Activated naive CD8-positive, alpha-beta T cell treated with anti-CD3 and anti-CD28 coated beads, Interleukin-2, amount 10 ng/mL, durations not matched to agents 7 days and 5 days (primary cell): ENCODE data around the gene CRYAB. TPM values are rescaled to one million over a fixed set of nuclear protein-coding genes. Genes with fewer than 3 reads are reported as not detected.

ENCODE experiments used
- ATAC-seq: fragments of 150-1000 bp; cut with Tn5 transposase; one replicate; pipeline ENCODE4 v1.10.0; 2021; ENCODE audit warnings: low read depth, moderate library complexity
- POLR2A ChIA-PET: fragments of 350-600 bp; sonication (Branson Sonifier 250); formaldehyde crosslinking; loops from one replicate; lab custom pipeline; 2021; ENCODE audit warnings: antibody characterized with exemption; lab: Charles Lee
- DNase-seq: peaks from one replicate; pipeline ENCODE4 v3.0.0; 2021
- H3K27ac Mint-ChIP-seq: one replicate; pipeline ENCODE4 v1.8.0; 2022; ENCODE audit warnings: mild to moderate bottlenecking, mixed read lengths
- H3K27me3 Mint-ChIP-seq: one replicate; pipeline ENCODE4 v1.8.0; 2022; ENCODE audit warnings: mild to moderate bottlenecking, moderate library complexity, mixed read lengths
- H3K36me3 Mint-ChIP-seq: one replicate; pipeline ENCODE4 v1.8.0; 2021; ENCODE audit warnings: mild to moderate bottlenecking, mixed read lengths
- H3K4me1 Mint-ChIP-seq: one replicate; pipeline ENCODE4 v1.8.0; 2021; ENCODE audit warnings: mixed read lengths
- H3K4me3 Mint-ChIP-seq: one replicate; pipeline ENCODE4 v1.8.0; 2022; ENCODE audit warnings: mild to moderate bottlenecking, moderate library complexity, mixed read lengths
- H3K9me3 Mint-ChIP-seq: one replicate; pipeline ENCODE4 v1.8.0; 2021; ENCODE audit warnings: mixed read lengths
- total RNA-seq, 2 experiments: library from RNA; stranded (reverse); gene quantifications; one replicate each; pipeline ENCODE4 v1.2.3, GENCODE V29; 2021

Gene CRYAB, protein sequence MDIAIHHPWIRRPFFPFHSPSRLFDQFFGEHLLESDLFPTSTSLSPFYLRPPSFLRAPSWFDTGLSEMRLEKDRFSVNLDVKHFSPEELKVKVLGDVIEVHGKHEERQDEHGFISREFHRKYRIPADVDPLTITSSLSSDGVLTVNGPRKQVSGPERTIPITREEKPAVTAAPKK
- not detected for total RNA-seq

- no peaks in the 10 kb centered on the region for H3K4me1 Mint-ChIP-seq
- H3K4me3 Mint-ChIP-seq: no peak within 1 kb of the TSS
- peaks cover 54% of the 10 kb centered on the region for H3K27me3 Mint-ChIP-seq
- no peaks in the 10 kb centered on the region for H3K36me3 Mint-ChIP-seq
- no peak within 1 kb of the TSS for H3K27ac Mint-ChIP-seq
- POLR2A ChIA-PET: no interaction called here
- H3K9me3 Mint-ChIP-seq: no peaks in the 10 kb centered on the region
- DNase-seq (no peak), ATAC-seq (no peak)
Measured at GRCh38 chr11:111911563-111912401, at the start of gene CRYAB. Gene CRYAB, minus strand, starts transcription at chr11:111911770. Its CDS starts 46 bp downstream, at chr11:111911724.

- no peaks in the 10 kb centered on the region for H3K27me3 Mint-ChIP-seq
- DNase-seq (no peak), ATAC-seq (no peak)
- H3K4me3 Mint-ChIP-seq: no peak overlapping the region
- H3K9me3 Mint-ChIP-seq: no peaks in the 10 kb centered on the region
- POLR2A ChIA-PET: no interaction called here
- no peaks in the 10 kb centered on the region for H3K4me1 Mint-ChIP-seq
- H3K36me3 Mint-ChIP-seq: no peaks in the 10 kb centered on the region
- H3K27ac Mint-ChIP-seq: no peak overlapping the region
Measured at GRCh38 chr11:111960916-111961315, 49.3 kb upstream of the CRYAB start.

GRCh38 chr11:111957663-111958444 is 46.3 kb upstream of the CRYAB start:
- ATAC-seq (no peak), DNase-seq (no peak)
- Mint-ChIP-seq H3K36me3 (no peaks in the 10 kb centered on the region), H3K27ac (no peak overlapping the region), H3K9me3 (no peaks in the 10 kb centered on the region), H3K4me3 (no peak overlapping the region), H3K27me3 (no peaks in the 10 kb centered on the region), H3K4me1 (no peaks in the 10 kb centered on the region)
- POLR2A ChIA-PET: no interaction called here

DNA sequence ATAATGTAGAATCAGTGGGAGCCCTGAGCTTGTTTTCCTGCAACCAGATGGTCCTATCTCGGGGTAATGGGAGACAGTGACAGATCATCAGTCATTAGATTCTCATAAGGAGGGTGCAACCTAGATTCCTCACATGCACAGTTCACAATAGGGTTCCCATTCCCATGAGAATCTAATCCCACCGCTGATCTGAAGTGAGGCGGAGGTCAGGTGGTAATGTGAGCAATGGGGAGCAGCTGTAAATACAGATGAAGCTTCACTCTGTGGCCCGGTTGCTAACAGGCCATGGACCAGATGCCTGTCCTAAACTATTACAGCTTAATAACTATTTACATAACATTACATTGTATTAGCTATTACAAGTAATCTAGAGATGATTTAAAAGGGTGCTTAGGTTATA is 42.6 kb upstream of the CRYAB start:
- Mint-ChIP-seq H3K36me3 (no peaks in the 10 kb centered on the region), H3K9me3 (no peaks in the 10 kb centered on the region), H3K27me3 (no peaks in the 10 kb centered on the region), H3K4me1 (peaks cover 8% of the 10 kb centered on the region), H3K27ac (no peak overlapping the region), H3K4me3 (no peak overlapping the region)
- ATAC-seq (no peak), DNase-seq (no peak)
- POLR2A ChIA-PET: no interaction called here

- H3K9me3 Mint-ChIP-seq: no peaks in the 10 kb centered on the region
- H3K4me1 Mint-ChIP-seq: peaks cover 9% of the 10 kb centered on the region
- H3K27me3 Mint-ChIP-seq: no peaks in the 10 kb centered on the region
- DNase-seq (no peak), ATAC-seq (no peak)
- no peak overlapping the region for H3K27ac Mint-ChIP-seq
- H3K36me3 Mint-ChIP-seq: no peaks in the 10 kb centered on the region
- no peak overlapping the region for H3K4me3 Mint-ChIP-seq
- POLR2A ChIA-PET: no interaction called here
Measured at GRCh38 chr11:111951565-111951964, 40.0 kb upstream of the CRYAB start.

DNA sequence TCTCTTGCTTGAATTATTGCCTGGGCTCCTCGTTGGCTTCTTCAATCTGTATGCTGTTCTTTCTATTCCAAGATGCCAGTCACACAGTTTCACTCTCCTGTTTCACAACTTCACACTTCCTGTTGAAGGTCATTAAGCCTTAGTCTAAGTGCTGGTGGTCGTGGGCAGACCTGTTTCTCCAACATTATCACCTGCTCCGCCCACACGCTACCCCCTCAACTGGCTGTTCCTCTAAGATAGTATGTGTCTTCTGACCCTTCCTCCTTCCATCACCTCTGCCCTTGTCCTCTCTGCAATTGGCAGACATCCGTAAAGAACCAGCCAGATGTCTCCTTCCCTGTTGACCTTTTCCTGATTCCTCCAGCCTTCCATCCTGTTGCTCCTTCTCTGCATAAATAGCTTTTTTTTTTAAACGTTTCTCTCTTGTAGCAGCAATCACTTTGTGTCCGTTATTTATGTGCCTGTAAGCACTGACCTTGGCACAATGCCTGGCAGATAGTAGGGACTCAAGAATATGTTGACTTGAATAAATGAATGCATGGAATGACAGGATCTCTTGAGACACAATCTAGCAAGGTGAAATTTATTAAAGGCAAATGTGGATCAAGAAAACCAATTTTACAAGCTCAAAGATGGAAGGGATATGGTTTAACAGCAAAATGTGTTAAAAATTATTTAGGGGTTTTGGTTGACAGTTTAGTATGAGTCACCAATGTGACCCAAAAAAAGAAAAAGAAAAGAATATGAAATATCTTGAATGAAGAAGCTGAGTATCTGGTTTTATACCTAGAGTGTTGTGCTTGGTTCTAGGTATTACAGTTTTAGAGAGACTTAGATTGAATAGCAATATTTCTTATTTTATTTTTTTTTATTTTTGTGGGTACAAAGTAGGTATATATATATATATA is 38.2 kb upstream of the CRYAB start:
- POLR2A ChIA-PET: no interaction called here
- H3K36me3 Mint-ChIP-seq: no peaks in the 10 kb centered on the region

DNA sequence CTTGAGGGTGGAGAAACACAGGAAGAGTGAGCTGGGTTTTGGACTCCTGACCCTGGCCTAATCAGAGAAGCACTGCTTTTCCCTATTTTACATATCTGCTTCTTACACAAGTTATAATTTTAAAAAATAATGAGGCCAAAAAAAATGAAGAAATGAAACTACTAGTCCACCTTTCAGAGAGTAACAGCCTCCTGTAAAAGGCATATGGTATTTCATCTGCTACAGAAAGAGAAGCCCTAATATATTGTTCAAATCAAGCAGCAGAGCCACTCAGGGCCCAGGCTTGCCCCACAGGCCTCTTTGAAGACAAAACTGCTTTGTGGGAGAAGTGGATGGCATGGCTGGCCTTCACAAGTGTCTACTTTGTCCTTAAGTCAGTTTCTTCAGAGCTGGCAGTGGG is 35.6 kb upstream of the CRYAB start:
- Mint-ChIP-seq H3K27me3 (peaks cover 2% of the 10 kb centered on the region), H3K27ac (no peak overlapping the region), H3K36me3 (no peaks in the 10 kb centered on the region), H3K9me3 (no peaks in the 10 kb centered on the region), H3K4me1 (peaks cover 13% of the 10 kb centered on the region), H3K4me3 (no peak overlapping the region)
- no peak for ATAC-seq
- no peak for DNase-seq
- POLR2A ChIA-PET: no interaction called here

More for the DNA sequence above, 38.2 kb upstream of the CRYAB start:
- Mint-ChIP-seq H3K4me1 (peaks cover 9% of the 10 kb centered on the region), H3K27ac (no peak overlapping the region), H3K4me3 (no peak overlapping the region), H3K9me3 (no peaks in the 10 kb centered on the region), H3K27me3 (peaks cover under 1% of the 10 kb centered on the region)
- no peak for DNase-seq
- ATAC-seq: no peak

DNA sequence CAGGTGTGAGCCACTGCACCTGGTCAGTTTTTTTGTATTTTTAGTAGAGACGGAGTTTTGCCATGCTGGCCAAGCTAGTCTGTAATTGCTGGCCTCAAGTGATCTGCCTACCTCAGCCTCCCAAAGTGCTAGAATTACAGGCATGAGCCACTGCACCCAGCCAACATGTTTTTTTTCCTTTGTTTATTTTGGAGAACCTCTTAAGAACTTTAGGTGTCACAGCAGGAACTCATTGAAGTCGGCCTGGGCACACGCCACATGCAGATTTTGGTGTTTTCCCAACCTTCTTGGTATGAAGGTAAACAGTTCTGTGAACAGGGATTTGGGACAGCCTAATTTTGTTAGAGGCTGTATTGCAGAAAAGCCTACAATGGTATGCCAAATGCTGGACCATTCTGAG is 34.9 kb upstream of the CRYAB start:
- Mint-ChIP-seq H3K4me3 (no peak overlapping the region), H3K36me3 (no peaks in the 10 kb centered on the region)
- POLR2A ChIA-PET: no interaction called here

GRCh38 chr11:111945198-111945597 is 33.6 kb upstream of the CRYAB start:
- ATAC-seq (no peak), DNase-seq (no peak)
- Mint-ChIP-seq H3K27me3 (peaks cover 2% of the 10 kb centered on the region), H3K4me1 (peaks cover 13% of the 10 kb centered on the region), H3K36me3 (no peaks in the 10 kb centered on the region), H3K4me3 (no peak overlapping the region), H3K27ac (no peak overlapping the region), H3K9me3 (no peaks in the 10 kb centered on the region)
- POLR2A ChIA-PET: no interaction called here

More for the DNA sequence above, 34.9 kb upstream of the CRYAB start:
- ATAC-seq (no peak), DNase-seq (no peak)
- Mint-ChIP-seq H3K27ac (no peak overlapping the region), H3K4me1 (peaks cover 13% of the 10 kb centered on the region), H3K27me3 (peaks cover 2% of the 10 kb centered on the region), H3K9me3 (no peaks in the 10 kb centered on the region)

DNA sequence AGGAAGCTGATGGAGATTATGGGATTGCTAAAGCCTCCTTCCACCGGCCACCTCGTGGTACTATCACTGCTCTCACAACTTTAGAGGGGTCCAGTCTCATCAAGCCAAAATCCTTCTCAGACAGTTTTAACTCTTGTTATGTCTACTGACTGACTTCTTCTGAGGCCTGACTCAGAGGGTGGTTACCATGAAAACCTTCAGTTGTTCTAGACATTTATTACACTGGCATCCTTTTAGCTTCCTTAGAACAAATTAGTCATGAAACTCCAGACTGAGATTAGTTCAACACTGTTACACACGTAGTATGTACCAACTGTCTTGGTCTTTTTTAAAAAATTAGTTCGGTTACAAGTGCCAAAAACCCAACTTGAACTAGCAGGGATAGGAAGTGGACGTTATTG is 33.1 kb upstream of the CRYAB start:
- no peak for ATAC-seq
- Mint-ChIP-seq H3K36me3 (no peaks in the 10 kb centered on the region), H3K9me3 (no peaks in the 10 kb centered on the region), H3K27me3 (peaks cover 2% of the 10 kb centered on the region), H3K27ac (no peak overlapping the region), H3K4me1 (peaks cover 9% of the 10 kb centered on the region), H3K4me3 (no peak overlapping the region)
- no peak for DNase-seq
- POLR2A ChIA-PET: no interaction called here

GRCh38 chr11:111944139-111944538 is 32.6 kb upstream of the CRYAB start:
- Mint-ChIP-seq H3K27ac (no peak overlapping the region), H3K9me3 (no peaks in the 10 kb centered on the region), H3K4me1 (peaks cover 5% of the 10 kb centered on the region), H3K27me3 (peaks cover 2% of the 10 kb centered on the region), H3K4me3 (no peak overlapping the region), H3K36me3 (no peaks in the 10 kb centered on the region)
- POLR2A ChIA-PET: no interaction called here
- no peak for DNase-seq
- ATAC-seq: no peak

DNA sequence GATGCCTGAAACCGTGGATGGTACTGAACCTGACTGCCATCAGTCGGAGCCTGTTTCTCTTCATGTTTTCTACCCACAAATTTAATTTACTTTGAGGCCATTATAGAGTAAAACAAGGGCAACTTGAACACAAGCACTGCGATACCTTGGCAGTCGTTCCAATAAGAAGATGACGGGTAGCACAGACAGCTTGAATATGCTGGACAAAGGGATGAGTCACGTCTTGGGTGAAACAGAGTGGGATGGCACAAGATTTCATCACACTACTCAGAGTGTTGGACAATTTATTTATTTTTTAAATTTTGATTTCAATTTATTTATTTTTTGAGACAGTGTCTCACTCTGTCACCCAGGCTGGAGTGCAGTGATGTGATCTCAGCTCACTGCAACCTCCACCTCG is 31.3 kb upstream of the CRYAB start:
- Mint-ChIP-seq H3K4me1 (peaks cover 14% of the 10 kb centered on the region), H3K27ac (no peak overlapping the region), H3K4me3 (no peak overlapping the region), H3K9me3 (no peaks in the 10 kb centered on the region), H3K27me3 (peaks cover 2% of the 10 kb centered on the region), H3K36me3 (no peaks in the 10 kb centered on the region)
- ATAC-seq (no peak), DNase-seq (no peak)
- POLR2A ChIA-PET: no interaction called here

GRCh38 chr11:111941963-111942362 is 30.4 kb upstream of the CRYAB start:
- Mint-ChIP-seq H3K36me3 (no peaks in the 10 kb centered on the region), H3K27ac (no peak overlapping the region), H3K27me3 (peaks cover 2% of the 10 kb centered on the region), H3K4me3 (no peak overlapping the region), H3K9me3 (no peaks in the 10 kb centered on the region), H3K4me1 (peaks cover 16% of the 10 kb centered on the region)
- ATAC-seq: no peak
- POLR2A ChIA-PET: no interaction called here
- no peak for DNase-seq
